ENCODE measurements around the gene GUCD1.

- TF ChIP-seq EZH2 (IDR thresholded peaks at IDR 0.05; ENCODE audit: low read length) (no peak), CTCF (optimal IDR thresholded peaks at IDR 0.05 in 1 of 3, IDR thresholded peaks at IDR 0.05 in 1 of 3, conservative IDR thresholded peaks at IDR 0.05 in 1 of 3; ENCODE audit: extremely low read depth in 1 of 3, insufficient read depth in 2 of 3, low read length in 3 of 3) (no peak)
These were observed at the start of gene GUCD1 for GRCh38 chr22:24554313-24555164.
